A549 (cell line): Measurements from ENCODE around the gene THAP4. TPM values are rescaled to one million over a fixed set of nuclear protein-coding genes. Genes with fewer than 3 reads are reported as not detected.

Source experiments
- ATAC-seq, 2 experiments: fragments of 200-7000 bp in 1 of 2; fragments of >200 bp in 1 of 2; cut with Nextera tagmentation in 1 of 2; cut with Tn5 transposase in 1 of 2; 3 replicates each; pipeline versions ENCODE4 v1.8.0 to v1.9.1; 2018 to 2020; ENCODE audit warnings: mild to moderate bottlenecking in 1 of 2, moderate library complexity in 1 of 2
- CTCF ChIA-PET: fragments of 300-600 bp; sonication (Branson Sonifier 250); formaldehyde crosslinking; extraction: SDS; loops from one replicate; lab custom pipeline; 2021; ENCODE audit warnings: antibody characterized with exemption, inconsistent platforms; lab: Yijun Ruan, JAX
- POLR2A ChIA-PET: fragments of 350-600 bp; formaldehyde crosslinking; extraction: SDS; loops from one replicate; lab custom pipeline; 2021; ENCODE audit warnings: antibody characterized with exemption, inconsistent platforms; lab: Yijun Ruan, JAX
- DNase-seq, 2 experiments: peaks; one replicate each; pipeline versions ENCODE4 v3.0.0 to v3.0.0-alpha.2; 2011 to 2016; ENCODE audit warnings: low read depth in 1 of 2, low spot score in 1 of 2
- FAIRE-seq: peaks from 2 replicates; lab custom pipeline; 2011; peaks lifted over from hg19 to GRCh38; lab: Jason Lieb, UNC
- H3K27ac ChIP-seq, 2 experiments: fragments of >200 bp; sonication (Bioruptor Twin); formaldehyde crosslinking; 3 replicates each; pipeline ENCODE4 v1.5.1; 2016 to 2017
- H3K4me1 ChIP-seq: fragments of >200 bp; sonication (Bioruptor Twin); formaldehyde crosslinking; 3 replicates; pipeline ENCODE4 v1.6.1; 2016
- H3K4me2 ChIP-seq: fragments of >200 bp; sonication (Bioruptor Twin); formaldehyde crosslinking; 3 replicates; pipeline ENCODE4 v1.6.1; 2016
- H3K4me3 ChIP-seq: fragments of >200 bp; sonication (Bioruptor Twin); formaldehyde crosslinking; 3 replicates; pipeline ENCODE4 v1.5.1; 2016
- H3K9me3 ChIP-seq: fragments of >200 bp; sonication (Bioruptor Twin); formaldehyde crosslinking; 3 replicates; pipeline ENCODE4 v1.6.1; 2016
- CHD4 ChIP-seq: fragments of 200-600 bp; sonication (generic); IDR thresholded peaks from 2 replicates; pipeline ENCODE4 v1.6.1; 2016; ENCODE audit warnings: antibody characterized with exemption, mild to moderate bottlenecking, borderline replicate concordance
- EHMT2 ChIP-seq: fragments of 200-600 bp; sonication (generic); IDR thresholded peaks from 2 replicates; pipeline ENCODE4 v1.6.1; 2016; ENCODE audit warnings: antibody characterized with exemption, low read depth, mild to moderate bottlenecking, moderate library complexity
- FOSL2 ChIP-seq, 2 experiments: fragments of 450-650 bp in 1 of 2; fragments of >200 bp in 1 of 2; sonication (Bioruptor Twin) in 1 of 2; formaldehyde crosslinking; IDR thresholded peaks; 2 replicates each; pipeline versions ENCODE4 v1.5.0 to v1.6.1; 2016 to 2020; ENCODE audit warnings: mild to moderate bottlenecking in 1 of 2, moderate library complexity in 1 of 2
- GATA3 ChIP-seq: IDR thresholded peaks from 2 replicates; pipeline ENCODE4 v1.6.1; 2012; ENCODE audit warnings: borderline replicate concordance
- HDAC2 ChIP-seq: fragments of 200-600 bp; sonication (generic); IDR thresholded peaks from 2 replicates; pipeline ENCODE4 v1.6.1; 2016
- HOXB13 ChIP-seq: fragments of 250-450 bp; sonication (Bioruptor Pico); IDR thresholded peaks from 2 replicates; pipeline ENCODE4 v1.5.0; 2020; ENCODE audit warnings: low read depth, mild to moderate bottlenecking, moderate library complexity
- JUN ChIP-seq, 2 experiments: fragments of >200 bp; sonication (Bioruptor Twin); formaldehyde crosslinking; IDR thresholded peaks; 2 replicates in 1 of 2; 3 replicates in 1 of 2; pipeline ENCODE4 v1.6.1; 2016 to 2017
- MAFK ChIP-seq: fragments of 450-650 bp; IDR thresholded peaks from 2 replicates; pipeline ENCODE4 v1.6.1; 2014; ENCODE audit not compliant: partially characterized antibody
- MAZ ChIP-seq: fragments of 150-350 bp; IDR thresholded peaks from 2 replicates; pipeline ENCODE4 v1.6.1; 2014; ENCODE audit warnings: antibody characterized with exemption, low read depth, low read length, borderline replicate concordance
- NR3C1 ChIP-seq: fragments of >200 bp; sonication (Bioruptor Twin); formaldehyde crosslinking; IDR thresholded peaks from 3 replicates; pipeline ENCODE4 v1.6.1; 2017
- POLR2A ChIP-seq: IDR thresholded peaks from 2 replicates; pipeline ENCODE4 v1.6.1; 2012; ENCODE audit warnings: mild to moderate bottlenecking, low read length
- RCOR1 ChIP-seq: fragments of 150-350 bp; IDR thresholded peaks from 2 replicates; pipeline ENCODE4 v1.6.1; 2014; ENCODE audit warnings: antibody characterized with exemption, low read length, low read depth
- RFX5 ChIP-seq: fragments of 450-650 bp; IDR thresholded peaks from 2 replicates; pipeline ENCODE4 v1.7.1; 2014; ENCODE audit warnings: antibody characterized with exemption, mild to moderate bottlenecking, moderate library complexity
- SREBF2 ChIP-seq: fragments of 450-650 bp; IDR thresholded peaks from 2 replicates; pipeline ENCODE4 v1.6.1; 2014; ENCODE audit warnings: mild to moderate bottlenecking, moderate library complexity
- TFCP2L1 ChIP-seq: fragments of 250-450 bp; sonication (Bioruptor Pico); IDR thresholded peaks from 2 replicates; pipeline ENCODE4 v1.5.0; 2021; ENCODE audit warnings: mild to moderate bottlenecking
- TP53 ChIP-seq: fragments of 250-450 bp; sonication (Bioruptor Pico); IDR thresholded peaks from 2 replicates; pipeline ENCODE4 v1.5.0; 2021; ENCODE audit warnings: mild to moderate bottlenecking, moderate library complexity
- ZFP36 ChIP-seq: fragments of 450-650 bp; IDR thresholded peaks from 2 replicates; pipeline ENCODE4 v1.6.1; 2014; ENCODE audit warnings: borderline replicate concordance; ENCODE audit not compliant: partially characterized antibody
- WGBS: methylation state at CpG from one replicate; pipeline ENCODE4 v1.1.6; 2017; ENCODE audit errors: missing lambda C conversion rate; 5-methylcytosine and 5-hydroxymethylcytosine counted together
- polyA plus RNA-seq, 4 experiments: library from polyadenylated mRNA; depleted of rRNA in 3 of 4; stranded (reverse); fragments of >200 nt; fragmentation: RNase III in 1 of 4; extraction: RNeasy Plus Mini Kit Qiagen cat#74134 plus additional on column Dnase treatment in 1 of 4; gene quantifications; 2 replicates in 3 of 4; 3 replicates in 1 of 4; pipeline ENCODE4 v1.2.3, GENCODE V29; 2011 to 2017
- TF ChIP-seq, protein P1 (sequence below): fragments of >200 bp; sonication (Bioruptor Twin); formaldehyde crosslinking; IDR thresholded peaks from 3 replicates; pipeline ENCODE4 v1.6.1; 2016
- TF ChIP-seq, protein P2 (sequence below): IDR thresholded peaks from 2 replicates; pipeline ENCODE4 v1.6.1; 2012
- TF ChIP-seq, protein P3 (sequence below): IDR thresholded peaks from 2 replicates; pipeline ENCODE4 v1.6.1; 2012
- TF ChIP-seq, protein P4 (sequence below): fragments of 200-600 bp; sonication (generic); IDR thresholded peaks from 2 replicates; pipeline ENCODE4 v1.6.1; 2016; ENCODE audit warnings: antibody characterized with exemption, mild to moderate bottlenecking, moderate library complexity

The THAP4 gene
- polyA plus RNA-seq, 2 of the 4 experiments (the other 2 are of a cell fraction), result 36.1 to 51.0 TPM

DNA sequence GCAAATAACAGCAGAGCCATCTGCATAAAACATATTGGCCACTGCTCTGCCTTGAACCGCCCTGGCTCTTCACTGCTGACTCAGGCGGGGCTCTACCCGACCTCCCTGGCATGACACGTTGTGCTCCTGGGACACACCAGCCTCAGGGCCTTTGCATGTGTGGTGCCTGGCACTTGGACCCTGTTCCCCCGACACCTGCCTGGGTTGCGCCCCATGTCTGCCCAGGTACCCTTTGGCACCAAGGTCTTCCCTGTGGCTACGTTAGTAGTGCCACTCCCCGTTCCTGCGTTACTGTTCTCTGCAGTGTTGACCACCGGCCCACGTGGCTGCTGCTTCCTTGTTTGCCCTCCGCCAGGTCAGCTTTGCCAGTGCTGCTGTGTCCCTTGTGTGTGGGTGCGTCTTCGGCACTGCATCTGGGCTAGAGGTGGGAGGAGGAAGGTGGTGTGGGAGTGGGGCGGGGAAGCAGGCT, 20.9 kb upstream of the THAP4 start:
- TF ChIP-seq FOSL2 (IDR thresholded peaks at IDR 0.05) (no peak), FOSL2 (CRISPR knock-in tag; IDR thresholded peaks at IDR 0.05) (no peak), TFCP2L1 (CRISPR knock-in tag) (no peak)
- no peak for DNase-seq
- H3K9me3 ChIP-seq, result no peaks in the 10 kb centered on the region
- no peak overlapping the region for H3K4me2 ChIP-seq
- POLR2A ChIA-PET, result interaction anchor here (0.6 kb wide), 1 partner anchor 473 kb away, joined by 3 read pairs; no protein-coding TSS in a partner anchor
- H3K4me1 ChIP-seq, result no peaks in the 10 kb centered on the region
- CTCF ChIA-PET, result interaction anchor here (1.0 to 2.5 kb wide), 11 partner anchors 11 to 806 kb away, joined by 3 to 44 read pairs (median 4); partner anchors contain the start of gene DTYMK
- WGBS, result 95% methylated on average over 11 of the region's 15 CpGs
- H3K27ac ChIP-seq, result no peak overlapping the region
- no peak overlapping the region for H3K4me3 ChIP-seq
- no peak for FAIRE-seq
- no peak for ATAC-seq

DNA sequence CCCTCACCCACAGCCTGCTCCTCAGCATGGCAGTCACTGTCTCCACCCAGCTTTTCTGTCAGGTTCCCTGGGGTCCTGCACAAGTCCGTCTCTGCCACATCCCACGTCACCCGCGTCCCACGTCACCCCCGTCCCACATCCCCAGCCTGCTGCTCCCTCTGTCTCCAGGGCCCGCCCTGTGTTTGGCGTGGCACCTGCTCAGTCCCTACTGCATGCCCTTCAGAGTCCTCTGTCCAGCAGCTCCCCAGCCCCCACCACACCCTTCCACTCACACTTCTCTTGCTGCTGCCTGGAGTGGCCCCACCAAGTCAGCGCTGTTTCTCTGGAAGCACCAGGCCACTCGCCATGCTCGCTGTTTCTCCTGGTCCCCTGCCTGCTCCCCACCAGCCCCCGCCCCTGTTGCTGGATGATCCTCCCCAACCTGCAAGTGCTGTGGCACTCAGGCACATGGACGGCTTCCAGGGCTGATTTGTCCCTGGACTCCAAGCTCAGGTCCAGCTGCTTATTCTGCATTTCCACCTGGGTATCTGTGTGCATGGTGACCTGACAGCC, 19.3 kb upstream of the THAP4 start:
- no peaks in the 10 kb centered on the region for H3K4me1 ChIP-seq
- DNase-seq (no peak), FAIRE-seq (no peak), ATAC-seq (no peak)
- POLR2A ChIA-PET, result no interaction called here
- no peak overlapping the region for H3K4me3 ChIP-seq
- H3K9me3 ChIP-seq, result no peaks in the 10 kb centered on the region
- no peak overlapping the region for H3K4me2 ChIP-seq
- no peak overlapping the region for H3K27ac ChIP-seq
- WGBS, result 95% methylated on average over 11 of the region's 13 CpGs
- CTCF ChIA-PET, result interaction anchor here (1.6 kb wide), 1 partner anchor 9 kb away, joined by 5 read pairs; no protein-coding TSS in a partner anchor
- TF ChIP-seq RFX5 (no peak), HOXB13 (CRISPR knock-in tag) (no peak), ZFP36 (no peak), MAFK (no peak), SREBF2 (no peak), JUN (IDR thresholded peaks at IDR 0.05) (no peak), NR3C1 (no peak), RCOR1 (no peak), TFCP2L1 (CRISPR knock-in tag) (no peak), TP53 (no peak), EHMT2 (no peak), MAZ (no peak), HDAC2 (no peak), CHD4 (no peak), POLR2A (no peak), GATA3 (no peak)
- TF ChIP-seq, protein P1, sequence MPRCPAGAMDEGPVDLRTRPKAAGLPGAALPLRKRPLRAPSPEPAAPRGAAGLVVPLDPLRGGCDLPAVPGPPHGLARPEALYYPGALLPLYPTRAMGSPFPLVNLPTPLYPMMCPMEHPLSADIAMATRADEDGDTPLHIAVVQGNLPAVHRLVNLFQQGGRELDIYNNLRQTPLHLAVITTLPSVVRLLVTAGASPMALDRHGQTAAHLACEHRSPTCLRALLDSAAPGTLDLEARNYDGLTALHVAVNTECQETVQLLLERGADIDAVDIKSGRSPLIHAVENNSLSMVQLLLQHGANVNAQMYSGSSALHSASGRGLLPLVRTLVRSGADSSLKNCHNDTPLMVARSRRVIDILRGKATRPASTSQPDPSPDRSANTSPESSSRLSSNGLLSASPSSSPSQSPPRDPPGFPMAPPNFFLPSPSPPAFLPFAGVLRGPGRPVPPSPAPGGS, result no peak
- TF ChIP-seq, protein P2, sequence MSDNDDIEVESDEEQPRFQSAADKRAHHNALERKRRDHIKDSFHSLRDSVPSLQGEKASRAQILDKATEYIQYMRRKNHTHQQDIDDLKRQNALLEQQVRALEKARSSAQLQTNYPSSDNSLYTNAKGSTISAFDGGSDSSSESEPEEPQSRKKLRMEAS, result no peak
- TF ChIP-seq, protein P3, sequence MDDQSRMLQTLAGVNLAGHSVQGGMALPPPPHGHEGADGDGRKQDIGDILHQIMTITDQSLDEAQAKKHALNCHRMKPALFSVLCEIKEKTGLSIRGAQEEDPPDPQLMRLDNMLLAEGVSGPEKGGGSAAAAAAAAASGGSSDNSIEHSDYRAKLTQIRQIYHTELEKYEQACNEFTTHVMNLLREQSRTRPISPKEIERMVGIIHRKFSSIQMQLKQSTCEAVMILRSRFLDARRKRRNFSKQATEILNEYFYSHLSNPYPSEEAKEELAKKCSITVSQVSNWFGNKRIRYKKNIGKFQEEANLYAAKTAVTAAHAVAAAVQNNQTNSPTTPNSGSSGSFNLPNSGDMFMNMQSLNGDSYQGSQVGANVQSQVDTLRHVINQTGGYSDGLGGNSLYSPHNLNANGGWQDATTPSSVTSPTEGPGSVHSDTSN, result no peak
- TF ChIP-seq, protein P4, sequence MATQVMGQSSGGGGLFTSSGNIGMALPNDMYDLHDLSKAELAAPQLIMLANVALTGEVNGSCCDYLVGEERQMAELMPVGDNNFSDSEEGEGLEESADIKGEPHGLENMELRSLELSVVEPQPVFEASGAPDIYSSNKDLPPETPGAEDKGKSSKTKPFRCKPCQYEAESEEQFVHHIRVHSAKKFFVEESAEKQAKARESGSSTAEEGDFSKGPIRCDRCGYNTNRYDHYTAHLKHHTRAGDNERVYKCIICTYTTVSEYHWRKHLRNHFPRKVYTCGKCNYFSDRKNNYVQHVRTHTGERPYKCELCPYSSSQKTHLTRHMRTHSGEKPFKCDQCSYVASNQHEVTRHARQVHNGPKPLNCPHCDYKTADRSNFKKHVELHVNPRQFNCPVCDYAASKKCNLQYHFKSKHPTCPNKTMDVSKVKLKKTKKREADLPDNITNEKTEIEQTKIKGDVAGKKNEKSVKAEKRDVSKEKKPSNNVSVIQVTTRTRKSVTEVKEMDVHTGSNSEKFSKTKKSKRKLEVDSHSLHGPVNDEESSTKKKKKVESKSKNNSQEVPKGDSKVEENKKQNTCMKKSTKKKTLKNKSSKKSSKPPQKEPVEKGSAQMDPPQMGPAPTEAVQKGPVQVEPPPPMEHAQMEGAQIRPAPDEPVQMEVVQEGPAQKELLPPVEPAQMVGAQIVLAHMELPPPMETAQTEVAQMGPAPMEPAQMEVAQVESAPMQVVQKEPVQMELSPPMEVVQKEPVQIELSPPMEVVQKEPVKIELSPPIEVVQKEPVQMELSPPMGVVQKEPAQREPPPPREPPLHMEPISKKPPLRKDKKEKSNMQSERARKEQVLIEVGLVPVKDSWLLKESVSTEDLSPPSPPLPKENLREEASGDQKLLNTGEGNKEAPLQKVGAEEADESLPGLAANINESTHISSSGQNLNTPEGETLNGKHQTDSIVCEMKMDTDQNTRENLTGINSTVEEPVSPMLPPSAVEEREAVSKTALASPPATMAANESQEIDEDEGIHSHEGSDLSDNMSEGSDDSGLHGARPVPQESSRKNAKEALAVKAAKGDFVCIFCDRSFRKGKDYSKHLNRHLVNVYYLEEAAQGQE, result no peak
